Neural cell (in vitro differentiated cells): ENCODE measurements around the gene ITGB2. TPM values are rescaled to one million over a fixed set of nuclear protein-coding genes. Genes with fewer than 3 reads are reported as not detected.

Experiments
- H2AFZ ChIP-seq: fragments of 200-600, 300-800 bp; sonication (generic), shearing (Covaris generic); 2 replicates; pipeline ENCODE4 v1.6.0; 2014; ENCODE audit warnings: low read depth, mild to moderate bottlenecking, antibody characterized with exemption, low read length, moderate library complexity
- H3F3A ChIP-seq: fragments of 200-600 bp; shearing (Covaris generic); 2 replicates; pipeline ENCODE4 v1.6.1; 2016; ENCODE audit warnings: mild to moderate bottlenecking, moderate library complexity, mixed read lengths, antibody characterized with exemption, low read length; ENCODE audit not compliant: insufficient read depth, poor library complexity, severe bottlenecking
- H3K27ac ChIP-seq: fragments of 200-600, 300-800 bp; sonication (generic), shearing (Covaris generic); 2 replicates; pipeline ENCODE4 v1.5.1; 2014; ENCODE audit warnings: mild to moderate bottlenecking, low read length, moderate library complexity
- H3K27me3 ChIP-seq: fragments of 300-800, 200-600 bp; sonication (generic), shearing (Covaris generic); 2 replicates; pipeline ENCODE4 v1.6.0; 2014; ENCODE audit warnings: mild to moderate bottlenecking, low read depth, low read length, moderate library complexity; ENCODE audit not compliant: insufficient read depth
- H3K36me3 ChIP-seq: fragments of 300-800, 200-600 bp; sonication (generic), shearing (Covaris generic); 2 replicates; pipeline ENCODE4 v1.5.1; 2014; ENCODE audit warnings: mild to moderate bottlenecking, antibody characterized with exemption, low read length, moderate library complexity; ENCODE audit not compliant: insufficient read depth
- H3K4me2 ChIP-seq: fragments of 300-800, 200-600 bp; sonication (generic), shearing (Covaris generic); 2 replicates; pipeline ENCODE4 v1.6.0; 2014; ENCODE audit warnings: mild to moderate bottlenecking, low read length
- H3K4me3 ChIP-seq: fragments of 300-800, 200-600 bp; sonication (generic), shearing (Covaris generic); 2 replicates; pipeline ENCODE4 v1.5.1; 2014; ENCODE audit warnings: mild to moderate bottlenecking, low read length, moderate library complexity
- H3K79me2 ChIP-seq: fragments of 200-600 bp; shearing (Covaris generic); replicated peaks from 2 replicates; pipeline ENCODE4 v1.6.0; 2014; ENCODE audit warnings: mild to moderate bottlenecking, low read length, moderate library complexity; ENCODE audit not compliant: insufficient read depth
- H3K9ac ChIP-seq: fragments of 300-800, 200-600 bp; sonication (generic), shearing (Covaris generic); 2 replicates; pipeline ENCODE4 v1.6.1; 2016; ENCODE audit warnings: mild to moderate bottlenecking, low read length, mixed read lengths
- H3K9me2 ChIP-seq: fragments of 200-600 bp; shearing (Covaris generic); 2 replicates; pipeline ENCODE4 v1.6.1; 2016; ENCODE audit warnings: mild to moderate bottlenecking, low read length, mixed read lengths; ENCODE audit not compliant: insufficient read depth
- H3K9me3 ChIP-seq: fragments of 200-600, 300-800 bp; sonication (generic), shearing (Covaris generic); 2 replicates; pipeline ENCODE4 v1.6.1; 2016; ENCODE audit warnings: mild to moderate bottlenecking, mixed run types, low read length, moderate library complexity, mixed read lengths
- H4K20me1 ChIP-seq: fragments of 200-600 bp; shearing (Covaris generic); 2 replicates; pipeline ENCODE4 v1.6.1; 2016; ENCODE audit warnings: mild to moderate bottlenecking, mixed run types; ENCODE audit not compliant: insufficient read depth
- EP300 ChIP-seq: fragments of 450-650 bp; conservative IDR thresholded peaks from 2 replicates; pipeline ENCODE4 v1.6.1; 2014; ENCODE audit warnings: antibody characterized with exemption, mild to moderate bottlenecking, moderate library complexity; ENCODE audit not compliant: poor library complexity, severe bottlenecking
- EZH2 ChIP-seq: fragments of 200-600, 300-800 bp; shearing (Covaris generic), sonication (generic); IDR thresholded peaks from 2 replicates; pipeline ENCODE4 v1.6.1; 2014; ENCODE audit warnings: antibody characterized with exemption, low read length, borderline replicate concordance, mild to moderate bottlenecking; ENCODE audit not compliant: insufficient read depth, poor library complexity, severe bottlenecking
- MXI1 ChIP-seq: fragments of 450-650 bp; conservative IDR thresholded peaks from 2 replicates; pipeline ENCODE4 v1.6.1; 2014; ENCODE audit warnings: antibody characterized with exemption, mild to moderate bottlenecking; ENCODE audit not compliant: poor library complexity, severe bottlenecking
- POLR2AphosphoS5 ChIP-seq: IDR thresholded peaks from 2 replicates; pipeline ENCODE4 v1.6.1; 2012
- RAD21 ChIP-seq: fragments of 450-650 bp; conservative IDR thresholded peaks from 2 replicates; pipeline ENCODE4 v1.6.1; 2014; ENCODE audit warnings: antibody characterized with exemption, mild to moderate bottlenecking, moderate library complexity
- SMC3 ChIP-seq: fragments of 450-650 bp; conservative IDR thresholded peaks from 2 replicates; pipeline ENCODE4 v1.6.1; 2014; ENCODE audit warnings: antibody characterized with exemption, mild to moderate bottlenecking, moderate library complexity; ENCODE audit not compliant: poor library complexity
- TAF1 ChIP-seq: IDR thresholded peaks from 2 replicates; pipeline ENCODE4 v1.6.1; 2012; ENCODE audit warnings: low read depth
- polyA plus RNA-seq: library from polyadenylated mRNA; depleted of rRNA; stranded (reverse); fragments of >200 nt; gene quantifications from 2 replicates; pipeline ENCODE4 v1.2.3, GENCODE V29; 2014
- TF ChIP-seq, protein P1 (sequence below): IDR thresholded peaks from 2 replicates; pipeline ENCODE4 v1.6.1; 2012; ENCODE audit warnings: borderline replicate concordance
- TF ChIP-seq, protein P2 (sequence below): fragments of 450-650 bp; IDR thresholded peaks from 2 replicates; pipeline ENCODE4 v1.5.1; 2014; ENCODE audit warnings: antibody characterized with exemption, mild to moderate bottlenecking, moderate library complexity; ENCODE audit not compliant: poor library complexity, severe bottlenecking

ITGB2 gene
- polyA plus RNA-seq, 1 donor from 2014 or later, result not detected

DNA sequence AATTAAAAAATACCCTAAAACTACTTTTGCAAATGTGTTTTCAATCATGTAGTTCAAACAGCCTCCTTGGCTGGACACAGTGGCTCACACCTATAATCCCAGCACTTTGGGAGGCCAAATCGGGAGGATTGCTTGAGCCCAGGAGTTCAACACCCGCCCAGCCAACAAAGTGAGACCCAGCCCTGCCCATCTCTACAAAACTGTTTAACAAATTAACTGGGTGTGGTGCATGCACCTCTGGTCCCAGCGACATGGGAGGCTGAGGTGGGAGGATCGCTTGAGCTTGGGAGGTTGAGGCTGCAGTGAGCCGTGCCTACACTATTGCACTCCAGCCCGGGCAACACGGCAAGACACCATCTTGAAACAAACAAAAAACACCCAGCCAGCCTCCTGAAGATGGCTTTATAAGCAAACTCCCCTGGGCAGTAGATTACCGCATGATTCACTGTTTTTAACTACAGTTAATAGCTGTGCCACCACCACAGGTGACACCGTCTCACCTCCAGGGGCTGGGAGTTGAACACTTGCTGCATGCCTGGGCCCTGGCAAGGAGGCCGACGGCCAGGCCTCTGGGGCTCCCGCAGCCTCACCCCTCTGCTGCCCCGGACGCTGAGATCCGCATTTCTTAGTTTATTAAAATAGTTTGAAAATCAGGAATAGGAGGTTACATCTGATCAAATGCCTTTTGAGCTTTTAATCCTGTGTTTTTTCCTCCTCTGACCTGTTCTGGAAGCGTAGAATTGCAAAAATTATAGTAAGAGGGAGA is 63.4 kb downstream of the ITGB2 start:
- TF ChIP-seq EZH2 (no peak), POLR2AphosphoS5 (no peak), EP300 (no peak), MXI1 (no peak), RAD21 (no peak), TAF1 (no peak), SMC3 (no peak)
- TF ChIP-seq, protein P1, sequence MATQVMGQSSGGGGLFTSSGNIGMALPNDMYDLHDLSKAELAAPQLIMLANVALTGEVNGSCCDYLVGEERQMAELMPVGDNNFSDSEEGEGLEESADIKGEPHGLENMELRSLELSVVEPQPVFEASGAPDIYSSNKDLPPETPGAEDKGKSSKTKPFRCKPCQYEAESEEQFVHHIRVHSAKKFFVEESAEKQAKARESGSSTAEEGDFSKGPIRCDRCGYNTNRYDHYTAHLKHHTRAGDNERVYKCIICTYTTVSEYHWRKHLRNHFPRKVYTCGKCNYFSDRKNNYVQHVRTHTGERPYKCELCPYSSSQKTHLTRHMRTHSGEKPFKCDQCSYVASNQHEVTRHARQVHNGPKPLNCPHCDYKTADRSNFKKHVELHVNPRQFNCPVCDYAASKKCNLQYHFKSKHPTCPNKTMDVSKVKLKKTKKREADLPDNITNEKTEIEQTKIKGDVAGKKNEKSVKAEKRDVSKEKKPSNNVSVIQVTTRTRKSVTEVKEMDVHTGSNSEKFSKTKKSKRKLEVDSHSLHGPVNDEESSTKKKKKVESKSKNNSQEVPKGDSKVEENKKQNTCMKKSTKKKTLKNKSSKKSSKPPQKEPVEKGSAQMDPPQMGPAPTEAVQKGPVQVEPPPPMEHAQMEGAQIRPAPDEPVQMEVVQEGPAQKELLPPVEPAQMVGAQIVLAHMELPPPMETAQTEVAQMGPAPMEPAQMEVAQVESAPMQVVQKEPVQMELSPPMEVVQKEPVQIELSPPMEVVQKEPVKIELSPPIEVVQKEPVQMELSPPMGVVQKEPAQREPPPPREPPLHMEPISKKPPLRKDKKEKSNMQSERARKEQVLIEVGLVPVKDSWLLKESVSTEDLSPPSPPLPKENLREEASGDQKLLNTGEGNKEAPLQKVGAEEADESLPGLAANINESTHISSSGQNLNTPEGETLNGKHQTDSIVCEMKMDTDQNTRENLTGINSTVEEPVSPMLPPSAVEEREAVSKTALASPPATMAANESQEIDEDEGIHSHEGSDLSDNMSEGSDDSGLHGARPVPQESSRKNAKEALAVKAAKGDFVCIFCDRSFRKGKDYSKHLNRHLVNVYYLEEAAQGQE, result no peak
- TF ChIP-seq, protein P2, sequence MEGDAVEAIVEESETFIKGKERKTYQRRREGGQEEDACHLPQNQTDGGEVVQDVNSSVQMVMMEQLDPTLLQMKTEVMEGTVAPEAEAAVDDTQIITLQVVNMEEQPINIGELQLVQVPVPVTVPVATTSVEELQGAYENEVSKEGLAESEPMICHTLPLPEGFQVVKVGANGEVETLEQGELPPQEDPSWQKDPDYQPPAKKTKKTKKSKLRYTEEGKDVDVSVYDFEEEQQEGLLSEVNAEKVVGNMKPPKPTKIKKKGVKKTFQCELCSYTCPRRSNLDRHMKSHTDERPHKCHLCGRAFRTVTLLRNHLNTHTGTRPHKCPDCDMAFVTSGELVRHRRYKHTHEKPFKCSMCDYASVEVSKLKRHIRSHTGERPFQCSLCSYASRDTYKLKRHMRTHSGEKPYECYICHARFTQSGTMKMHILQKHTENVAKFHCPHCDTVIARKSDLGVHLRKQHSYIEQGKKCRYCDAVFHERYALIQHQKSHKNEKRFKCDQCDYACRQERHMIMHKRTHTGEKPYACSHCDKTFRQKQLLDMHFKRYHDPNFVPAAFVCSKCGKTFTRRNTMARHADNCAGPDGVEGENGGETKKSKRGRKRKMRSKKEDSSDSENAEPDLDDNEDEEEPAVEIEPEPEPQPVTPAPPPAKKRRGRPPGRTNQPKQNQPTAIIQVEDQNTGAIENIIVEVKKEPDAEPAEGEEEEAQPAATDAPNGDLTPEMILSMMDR, result no peak
- H3F3A ChIP-seq, result no peaks in the 10 kb centered on the region
- no peak overlapping the region for H3K4me2 ChIP-seq
- peaks cover 16% of the 10 kb centered on the region for H4K20me1 ChIP-seq
- peaks cover 23% of the 10 kb centered on the region for H3K79me2 ChIP-seq
- no peak overlapping the region for H3K27ac ChIP-seq
- no peaks in the 10 kb centered on the region for H3K27me3 ChIP-seq
- no peak overlapping the region for H3K9ac ChIP-seq
- no peak overlapping the region for H3K4me3 ChIP-seq
- no peaks in the 10 kb centered on the region for H3K9me2 ChIP-seq
- H3K36me3 ChIP-seq, result peaks cover 5% of the 10 kb centered on the region
- no peak overlapping the region for H2AFZ ChIP-seq
- H3K9me3 ChIP-seq, result no peaks in the 10 kb centered on the region

DNA sequence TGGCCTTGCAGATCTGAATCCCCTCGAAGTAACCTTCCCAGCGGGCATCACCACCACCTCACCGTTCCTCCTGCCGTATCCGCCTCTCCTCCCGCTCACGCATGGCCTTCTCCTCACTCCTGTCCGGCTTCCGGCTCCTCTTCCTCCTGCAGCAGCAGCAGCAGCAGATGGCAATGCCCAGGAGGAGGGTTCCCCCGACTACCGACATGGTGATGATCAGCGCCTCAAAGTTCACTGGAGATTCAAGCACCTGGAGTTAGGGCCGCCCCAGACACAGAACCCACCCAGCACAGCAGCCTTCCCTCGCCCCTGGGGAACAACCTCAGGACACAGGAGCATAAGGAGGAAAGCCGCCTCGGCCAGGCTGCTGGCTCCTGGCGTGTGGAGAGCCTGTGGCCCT is 64.6 kb downstream of the ITGB2 start:
- TF ChIP-seq POLR2AphosphoS5 (no peak), EZH2 (no peak), TAF1 (no peak), EP300 (no peak), RAD21 (no peak), MXI1 (no peak), SMC3 (no peak)
- TF ChIP-seq, protein P1, result no peak
- TF ChIP-seq, protein P2, result no peak
- H3K79me2 ChIP-seq, result peaks cover 15% of the 10 kb centered on the region
- no peak overlapping the region for H3K4me3 ChIP-seq
- H3K9ac ChIP-seq, result no peak overlapping the region
- peaks cover 5% of the 10 kb centered on the region for H4K20me1 ChIP-seq
- no peak overlapping the region for H2AFZ ChIP-seq
- peaks cover 5% of the 10 kb centered on the region for H3K36me3 ChIP-seq
- no peaks in the 10 kb centered on the region for H3K9me3 ChIP-seq
- no peak overlapping the region for H3K27ac ChIP-seq
- H3K4me2 ChIP-seq, result no peak overlapping the region
- H3K9me2 ChIP-seq, result no peaks in the 10 kb centered on the region
- H3K27me3 ChIP-seq, result no peaks in the 10 kb centered on the region
- no peaks in the 10 kb centered on the region for H3F3A ChIP-seq
